K562 (cell line): ENCODE data around the gene VWA3B. TPM values are rescaled to one million over a fixed set of nuclear protein-coding genes. Genes with fewer than 3 reads are reported as not detected.

Experiments used
- ATAC-seq: fragments of 200-7000 bp; cut with Tn5 transposase; 3 replicates; pipeline ENCODE4 v1.9.1; 2020; ENCODE audit warnings: moderate library complexity
- BruUV-seq: library from RNA; stranded (reverse); fragments of 400-500 nt; replicated peaks from 2 replicates; lab custom pipeline; 2021; lab: Mats Ljungman, UMichigan
- CTCF ChIA-PET: fragments of 300-600 bp; formaldehyde crosslinking; extraction: SDS; loops from one replicate; lab custom pipeline; 2021; ENCODE audit warnings: low intra/inter-chr PET ratio; lab: Yijun Ruan, JAX
- POLR2A ChIA-PET: fragments of 300-600, 350-650 bp; sonication (Branson Sonifier 250); formaldehyde crosslinking; extraction: SDS; loops from one replicate; lab custom pipeline; 2021; ENCODE audit warnings: antibody characterized with exemption, inconsistent platforms; lab: Yijun Ruan, JAX
- DNase-seq, 4 experiments: peaks; one replicate each; pipeline versions ENCODE4 v3.0.0 to v3.0.0-alpha.2; 2011 to 2018; ENCODE audit warnings: low spot score in 3 of 4, mixed read lengths in 3 of 4; ENCODE audit errors: extremely low read depth in 1 of 4
- FAIRE-seq: peaks from 2 replicates; lab custom pipeline; 2011; peaks lifted over from hg19 to GRCh38; lab: Jason Lieb, UNC
- H2AFZ ChIP-seq: 2 replicates; pipeline ENCODE4 v1.6.0; 2011; ENCODE audit warnings: low read depth, low read length, control low read depth, inconsistent platforms
- H3K27ac ChIP-seq: fragments of 200-600 bp; 3 replicates; pipeline ENCODE4 v1.8.0; 2011; ENCODE audit warnings: low read depth, mild to moderate bottlenecking, control low read depth, inconsistent platforms, low read length, moderate library complexity, mixed read lengths; ENCODE audit errors: extremely low read depth
- H3K27me3 ChIP-seq, 2 experiments: fragments of 300-600 bp in 1 of 2; 2 replicates in 1 of 2; 3 replicates in 1 of 2; pipeline versions ENCODE4 v1.6.0 to v1.8.0; 2011; ENCODE audit warnings: inconsistent platforms in 2 of 2, low read length in 2 of 2, mild to moderate bottlenecking in 1 of 2, mixed read lengths in 1 of 2, moderate library complexity in 1 of 2; ENCODE audit not compliant: control insufficient read depth in 2 of 2, insufficient read depth in 2 of 2
- H3K36me3 ChIP-seq: fragments of 300-600 bp; 3 replicates; pipeline ENCODE4 v1.8.0; 2011; ENCODE audit warnings: mild to moderate bottlenecking, low read length, inconsistent platforms; ENCODE audit not compliant: control insufficient read depth, insufficient read depth
- H3K4me1 ChIP-seq, 2 experiments: fragments of 200-600 bp in 1 of 2; replicated peaks in 1 of 2; 2 replicates in 1 of 2; 3 replicates in 1 of 2; pipeline versions ENCODE4 v1.5.1 to v1.8.0; 2011; ENCODE audit warnings: inconsistent platforms in 2 of 2, low read length in 2 of 2, mild to moderate bottlenecking in 1 of 2, mixed read lengths in 1 of 2, moderate library complexity in 1 of 2; ENCODE audit not compliant: control insufficient read depth in 2 of 2, insufficient read depth in 2 of 2
- H3K4me2 ChIP-seq: 2 replicates; pipeline ENCODE4 v1.6.1; 2011; ENCODE audit warnings: low read length, control low read depth, inconsistent platforms, mixed read lengths; ENCODE audit not compliant: insufficient read depth
- H3K4me3 ChIP-seq: fragments of 200-600 bp; sonication (generic), shearing (Covaris generic); 2 replicates; pipeline ENCODE4 v1.5.1; 2016; ENCODE audit warnings: control low read depth, inconsistent platforms
- H3K79me2 ChIP-seq: fragments of 200-600 bp; 3 replicates; pipeline ENCODE4 v1.8.0; 2011; ENCODE audit warnings: low read length, inconsistent platforms; ENCODE audit not compliant: control insufficient read depth, insufficient read depth
- H3K9ac ChIP-seq, 2 experiments: 2 replicates each; pipeline versions ENCODE4 v1.6.0 to v1.6.1; 2011; ENCODE audit warnings: low read depth in 2 of 2, low read length in 2 of 2, control low read depth in 1 of 2, inconsistent platforms in 1 of 2, mild to moderate bottlenecking in 1 of 2, mixed read lengths in 1 of 2; ENCODE audit not compliant: insufficient read depth in 1 of 2
- H3K9me1 ChIP-seq: one replicate; pipeline ENCODE4 v1.6.0; 2011; ENCODE audit warnings: inconsistent platforms, mild to moderate bottlenecking, low read length, moderate library complexity; ENCODE audit not compliant: control insufficient read depth, insufficient read depth
- H3K9me3 ChIP-seq: replicated peaks from 2 replicates; pipeline ENCODE4 v1.5.1; 2011; ENCODE audit warnings: low read depth, low read length, inconsistent platforms; ENCODE audit not compliant: control insufficient read depth, insufficient read depth
- H4K20me1 ChIP-seq: replicated peaks from 2 replicates; pipeline ENCODE4 v1.6.1; 2011; ENCODE audit warnings: low read length, inconsistent platforms, mixed read lengths; ENCODE audit not compliant: control insufficient read depth, insufficient read depth
- EP400 ChIP-seq: fragments of 450-650 bp; IDR thresholded peaks from 2 replicates; pipeline ENCODE4 v1.6.1; 2017; ENCODE audit warnings: antibody characterized with exemption, mild to moderate bottlenecking, moderate library complexity
- GATA2 ChIP-seq: sonication (generic); formaldehyde crosslinking; IDR thresholded peaks from 2 replicates; pipeline ENCODE4 v1.4.0; 2020; ENCODE audit warnings: mild to moderate bottlenecking, missing genetic modification reagents
- HDAC6 ChIP-seq: IDR thresholded peaks from 2 replicates; pipeline ENCODE4 v1.6.1; 2012; ENCODE audit warnings: low read depth, mild to moderate bottlenecking, control low read depth, inconsistent platforms, low read length, moderate library complexity
- MAFF ChIP-seq: IDR thresholded peaks from 2 replicates; pipeline ENCODE4 v1.6.1; 2012; ENCODE audit warnings: low read length, improper control_type of control experiment
- MEIS2 ChIP-seq: fragments of 450-650 bp; IDR thresholded peaks from 2 replicates; pipeline ENCODE4 v1.6.1; 2014; ENCODE audit warnings: mild to moderate bottlenecking; ENCODE audit not compliant: partially characterized antibody
- SIRT6 ChIP-seq: IDR thresholded peaks from one replicate; pipeline ENCODE4 v1.6.1; 2012; ENCODE audit warnings: low read depth, mild to moderate bottlenecking, control low read depth, inconsistent platforms, low read length, moderate library complexity
- ZNF699 ChIP-seq: fragments of 250-450 bp; sonication (Bioruptor Pico); IDR thresholded peaks from 2 replicates; pipeline ENCODE4 v1.8.0; 2021; ENCODE audit warnings: mild to moderate bottlenecking, moderate library complexity; ENCODE audit not compliant: insufficient replicate concordance
- WGBS: fragments of 100-300 bp; shearing (Covaris generic); methylation state at CpG from one replicate; pipeline ENCODE4 v1.1.6; 2016; ENCODE audit warnings: low coverage, mixed read lengths; ENCODE audit not compliant: insufficient coverage; ENCODE audit errors: missing lambda C conversion rate; 5-methylcytosine and 5-hydroxymethylcytosine counted together
- in situ Hi-C: fragments of 300-500 bp; cut with MboI; formaldehyde crosslinking; loops from 4 replicates; pipeline ENCODE4 v1.15.0; 2018; ENCODE audit warnings: inconsistent platforms, mixed read lengths
- intact Hi-C: fragments of 100-400 bp; cut with micrococcal nuclease; formaldehyde crosslinking; loops from 2 replicates; pipeline ENCODE4 v1.14.2; 2022
- polyA plus RNA-seq, 8 experiments: library from polyadenylated mRNA; depleted of rRNA in 4 of 8; stranded (reverse) in 5 of 8; unstranded in 3 of 8; fragments of >200 nt; fragmentation: Nextera tagmentation in 2 of 8; fragmentation: Illumina TruSeq in 1 of 8; extraction: Ambion mirVana in 2 of 8; extraction: Trizol in 1 of 8; gene quantifications; 2 replicates each; pipeline versions ENCODE4 v1.2.1 to v1.2.3, GENCODE V29; 2011 to 2014; ENCODE audit warnings: inconsistent platforms in 1 of 8, missing spikeins in 1 of 8
- total RNA-seq, 7 experiments: library from RNA; depleted of rRNA in 6 of 7; stranded (reverse); fragments of >200 nt in 6 of 7; fragmentation: Illumina TruSeq in 2 of 7; extraction: Trizol in 2 of 7; gene quantifications; 2 replicates each; pipeline versions ENCODE4 v1.2.1 to v1.2.3, GENCODE V29; 2011 to 2021; ENCODE audit warnings: low replicate concordance in 1 of 7
- TF ChIP-seq, protein P1 (sequence below): sonication (generic); formaldehyde crosslinking; IDR thresholded peaks from 2 replicates; pipeline ENCODE4 v1.8.0; 2022; ENCODE audit warnings: mild to moderate bottlenecking, low read depth, missing genetic modification reagents

VWA3B gene
- total and polyA plus RNA-seq, 9 of the 15 experiments (the other 6 are each of a cell fraction or from before 2014, with no cell fraction given), result not detected

DNA sequence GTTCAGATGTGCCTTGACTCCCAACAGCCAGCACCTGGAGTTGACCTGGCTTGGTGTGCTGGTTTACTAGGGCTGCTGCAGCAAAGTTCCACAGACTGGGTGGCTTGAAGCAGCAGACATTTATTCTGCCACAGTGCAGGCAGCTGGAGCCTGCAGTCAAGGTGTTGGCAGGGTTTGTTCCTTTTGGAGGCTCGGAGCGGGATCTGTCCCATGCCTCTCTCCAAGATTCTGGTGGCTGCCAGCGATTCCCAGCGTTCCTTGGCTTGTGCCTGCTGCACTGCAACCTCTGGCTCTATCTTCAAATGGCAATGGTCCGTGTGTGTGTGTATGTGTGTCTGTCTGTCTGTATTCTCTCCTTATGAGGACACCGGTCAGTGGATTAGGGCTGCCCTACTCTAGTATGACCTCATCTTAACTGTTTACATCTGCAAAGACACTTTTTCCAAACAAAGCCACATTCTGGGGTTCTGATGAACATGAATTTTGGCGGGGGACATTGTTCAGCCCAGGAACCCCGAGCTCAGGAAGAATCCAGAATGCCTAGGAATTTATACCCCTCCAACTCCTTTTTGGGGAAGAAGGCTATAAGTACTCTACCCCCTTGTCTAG lies 46.5 kb upstream of the VWA3B start:
- Histone ChIP-seq H3K4me3 (no peak overlapping the region), H2AFZ (no peak overlapping the region), H4K20me1 (no peaks in the 10 kb centered on the region), H3K79me2 (no peaks in the 10 kb centered on the region), H3K4me2 (no peak overlapping the region), H3K36me3 (no peaks in the 10 kb centered on the region), H3K27me3 (peaks cover 0 to 18% of the 10 kb centered on the region in 2 experiments; a peak in 3 of 5 replicates), H3K4me1 (no peaks in the 10 kb centered on the region; a peak in 2 of 5 replicates), H3K27ac (no peak overlapping the region), H3K9me1 (no peaks in the 10 kb centered on the region), H3K9me3 (peaks cover 1% of the 10 kb centered on the region; the same call in 1 of the 2 replicates)
- DNase-seq, result no peak
- BruUV-seq, result no TSS peak
- WGBS, result 6% methylated on average over 8 of the region's 8 CpGs
- in situ Hi-C loops, result no loop called here
- CTCF ChIA-PET, result no interaction called here
- intact Hi-C loops, result no loop called here
- FAIRE-seq, result no peak
- no peak for TF ChIP-seq HDAC6
- no peak for TF ChIP-seq SIRT6
- TF ChIP-seq GATA2 (CRISPR knock-in tag), result no peak
- no peak for TF ChIP-seq EP400
- TF ChIP-seq MAFF, result no peak
- TF ChIP-seq MEIS2, result no peak
- TF ChIP-seq, protein P1, sequence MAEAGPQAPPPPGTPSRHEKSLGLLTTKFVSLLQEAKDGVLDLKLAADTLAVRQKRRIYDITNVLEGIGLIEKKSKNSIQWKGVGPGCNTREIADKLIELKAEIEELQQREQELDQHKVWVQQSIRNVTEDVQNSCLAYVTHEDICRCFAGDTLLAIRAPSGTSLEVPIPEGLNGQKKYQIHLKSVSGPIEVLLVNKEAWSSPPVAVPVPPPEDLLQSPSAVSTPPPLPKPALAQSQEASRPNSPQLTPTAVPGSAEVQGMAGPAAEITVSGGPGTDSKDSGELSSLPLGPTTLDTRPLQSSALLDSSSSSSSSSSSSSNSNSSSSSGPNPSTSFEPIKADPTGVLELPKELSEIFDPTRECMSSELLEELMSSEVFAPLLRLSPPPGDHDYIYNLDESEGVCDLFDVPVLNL, result no peak
- no peak for TF ChIP-seq ZNF699 (CRISPR knock-in tag)
- TF ChIP-seq, all 486 proteins: peak for 0
- POLR2A ChIA-PET, result interaction anchor here (0.8 kb wide), 1 partner anchor 8 kb away, joined by 3 read pairs; no protein-coding TSS in a partner anchor
- H3K9ac ChIP-seq, result no peak overlapping the region; a peak in 1 of 4 replicates
- no peak for ATAC-seq
